B cell (primary cell): Measurements from ENCODE around the gene TKT. TPM values are rescaled to one million over a fixed set of nuclear protein-coding genes. Genes with fewer than 3 reads are reported as not detected.
"Not testable (repeated sequence)": the region's sequence is repeated elsewhere in the genome, so short reads cannot be mapped to it uniquely, and the experiment has no call there.

Experiments
- ATAC-seq: fragments of 200-7000 bp; cut with Tn5 transposase; one replicate; pipeline ENCODE4 v1.10.0; 2021; ENCODE audit warnings: low read depth, mild to moderate bottlenecking, moderate number of reproducible peaks, moderate library complexity
- CTCF ChIA-PET: fragments of 350-600 bp; sonication (Branson Sonifier 250); formaldehyde crosslinking; loops from one replicate; lab custom pipeline; 2021; ENCODE audit warnings: antibody characterized with exemption, inconsistent platforms; lab: Charles Lee
- POLR2A ChIA-PET: fragments of 350-600 bp; sonication (Branson Sonifier 250); formaldehyde crosslinking; loops from one replicate; lab custom pipeline; 2021; ENCODE audit warnings: antibody characterized with exemption; lab: Charles Lee
- DNase-seq: peaks from one replicate; pipeline ENCODE4 v3.0.0; 2013
- H2AFZ ChIP-seq: 2 replicates; pipeline ENCODE4 v1.6.1; 2012; ENCODE audit warnings: mild to moderate bottlenecking, low read depth, low read length; ENCODE audit not compliant: insufficient read depth, poor library complexity, severe bottlenecking
- H3K27ac ChIP-seq, 2 donors: 1 replicate in 1 of 2; 2 replicates in 1 of 2; pipeline ENCODE4 v1.5.1; 2012 to 2013; ENCODE audit warnings: low read length in 2 of 2, mild to moderate bottlenecking in 2 of 2, moderate library complexity in 1 of 2
- H3K27me3 ChIP-seq, 4 experiments: fragments of 200-600 bp in 1 of 4; sonication (generic) in 1 of 4; replicated peaks in 1 of 4; 1 replicate in 2 of 4; 2 replicates in 2 of 4; pipeline versions ENCODE4 v1.6.1 to v1.7.0; 2013 to 2016; ENCODE audit warnings: low read length in 3 of 4, mild to moderate bottlenecking in 2 of 4, mixed read lengths in 1 of 4, moderate library complexity in 1 of 4; ENCODE audit not compliant: insufficient read depth in 4 of 4, control insufficient read depth in 3 of 4; ENCODE audit errors: control extremely low read depth in 1 of 4
- H3K36me3 ChIP-seq, 2 experiments: replicated peaks in 1 of 2; 1 replicate in 1 of 2; 2 replicates in 1 of 2; pipeline versions ENCODE4 v1.6.1 to v1.7.1; 2013; ENCODE audit warnings: low read length in 1 of 2; ENCODE audit not compliant: insufficient read depth in 2 of 2, control insufficient read depth in 1 of 2; ENCODE audit errors: control extremely low read depth in 1 of 2, extremely low read depth in 1 of 2
- H3K4me1 ChIP-seq, 2 donors: fragments of 200-600 bp in 1 of 2; sonication (generic) in 1 of 2; 1 replicate in 1 of 2; 2 replicates in 1 of 2; pipeline versions ENCODE4 v1.5.1 to v1.6.1; 2013 to 2017; ENCODE audit warnings: low read length in 2 of 2; ENCODE audit not compliant: control insufficient read depth in 2 of 2, insufficient read depth in 2 of 2
- H3K4me2 ChIP-seq: replicated peaks from 2 replicates; pipeline ENCODE3; 2012; ENCODE audit warnings: mild to moderate bottlenecking, low read depth, low read length; ENCODE audit not compliant: poor library complexity, severe bottlenecking
- H3K4me3 ChIP-seq, 5 experiments: fragments of 200-600 bp in 1 of 5; sonication (generic) in 1 of 5; 1 replicate in 3 of 5; 2 replicates in 2 of 5; pipeline versions ENCODE4 v1.5.1 to v1.7.0; 2011 to 2016; ENCODE audit warnings: low read length in 4 of 5, mild to moderate bottlenecking in 4 of 5, low read depth in 2 of 5, control low read depth in 1 of 5, moderate library complexity in 1 of 5; ENCODE audit not compliant: insufficient read depth in 1 of 5; ENCODE audit errors: control extremely low read depth in 1 of 5, extremely low read depth in 1 of 5
- H3K79me2 ChIP-seq: fragments of 200-600 bp; sonication (generic); one replicate; pipeline ENCODE4 v1.6.0; 2016; ENCODE audit warnings: low read length; ENCODE audit not compliant: control insufficient read depth, insufficient read depth
- H3K9ac ChIP-seq: fragments of 200-600 bp; sonication (generic); 2 replicates; pipeline ENCODE4 v1.6.1; 2017; ENCODE audit warnings: mild to moderate bottlenecking, low read length, moderate library complexity
- H3K9me3 ChIP-seq, 3 donors: one replicate each; pipeline versions ENCODE4 v1.6.1 to v1.7.1; 2013; ENCODE audit warnings: low read length in 2 of 3; ENCODE audit not compliant: control insufficient read depth in 2 of 3, insufficient read depth in 1 of 3; ENCODE audit errors: control extremely low read depth in 1 of 3
- H4K20me1 ChIP-seq: 2 replicates; pipeline ENCODE4 v1.6.0; 2012; ENCODE audit warnings: mild to moderate bottlenecking, low read length; ENCODE audit not compliant: insufficient read depth, control insufficient read depth, poor library complexity, severe bottlenecking
- H3K27ac Mint-ChIP-seq: one replicate; pipeline ENCODE4 v1.8.0; 2021; ENCODE audit warnings: mixed read lengths
- H3K27me3 Mint-ChIP-seq: one replicate; pipeline ENCODE4 v1.8.0; 2021; ENCODE audit warnings: mixed read lengths
- H3K4me1 Mint-ChIP-seq: one replicate; pipeline ENCODE4 v1.8.0; 2021; ENCODE audit warnings: mixed read lengths
- H3K4me3 Mint-ChIP-seq: one replicate; pipeline ENCODE4 v1.8.0; 2021; ENCODE audit warnings: mixed read lengths
- H3K9me3 Mint-ChIP-seq: one replicate; pipeline ENCODE4 v1.8.0; 2022; ENCODE audit warnings: mixed read lengths; ENCODE audit not compliant: insufficient read depth
- EZH2 ChIP-seq: IDR thresholded peaks from 2 replicates; pipeline ENCODE4 v1.6.1; 2012; ENCODE audit warnings: borderline replicate concordance, low read depth, mild to moderate bottlenecking, moderate library complexity, low read length; ENCODE audit not compliant: insufficient read depth, poor library complexity, severe bottlenecking
- WGBS: methylation state at CpG from one replicate; pipeline ENCODE4 v1.1.5; 2013; ENCODE audit warnings: missing lambda C conversion rate; ENCODE audit not compliant: insufficient coverage; 5-methylcytosine and 5-hydroxymethylcytosine counted together
- intact Hi-C: fragments of 100-400 bp; cut with micrococcal nuclease; formaldehyde crosslinking; loops from one replicate; pipeline ENCODE4 v1.10.0; 2022
- polyA plus RNA-seq: library from polyadenylated mRNA; depleted of rRNA; stranded (reverse); fragments of >200 nt; gene quantifications from 2 replicates; pipeline ENCODE4 v1.2.3, GENCODE V29; 2012
- total RNA-seq, 2 donors: library from RNA; stranded (reverse); fragments of 120-200 nt in 1 of 2; gene quantifications; 1 replicate in 1 of 2; 2 replicates in 1 of 2; pipeline versions ENCODE4 v1.2.3 to v1.2.4, GENCODE V29; 2013 to 2022

The TKT gene
- total and polyA plus RNA-seq, 2 donors (not counting 1 experiment from before 2014, with no cell fraction given) = 69.5 to 81.0 TPM

DNA sequence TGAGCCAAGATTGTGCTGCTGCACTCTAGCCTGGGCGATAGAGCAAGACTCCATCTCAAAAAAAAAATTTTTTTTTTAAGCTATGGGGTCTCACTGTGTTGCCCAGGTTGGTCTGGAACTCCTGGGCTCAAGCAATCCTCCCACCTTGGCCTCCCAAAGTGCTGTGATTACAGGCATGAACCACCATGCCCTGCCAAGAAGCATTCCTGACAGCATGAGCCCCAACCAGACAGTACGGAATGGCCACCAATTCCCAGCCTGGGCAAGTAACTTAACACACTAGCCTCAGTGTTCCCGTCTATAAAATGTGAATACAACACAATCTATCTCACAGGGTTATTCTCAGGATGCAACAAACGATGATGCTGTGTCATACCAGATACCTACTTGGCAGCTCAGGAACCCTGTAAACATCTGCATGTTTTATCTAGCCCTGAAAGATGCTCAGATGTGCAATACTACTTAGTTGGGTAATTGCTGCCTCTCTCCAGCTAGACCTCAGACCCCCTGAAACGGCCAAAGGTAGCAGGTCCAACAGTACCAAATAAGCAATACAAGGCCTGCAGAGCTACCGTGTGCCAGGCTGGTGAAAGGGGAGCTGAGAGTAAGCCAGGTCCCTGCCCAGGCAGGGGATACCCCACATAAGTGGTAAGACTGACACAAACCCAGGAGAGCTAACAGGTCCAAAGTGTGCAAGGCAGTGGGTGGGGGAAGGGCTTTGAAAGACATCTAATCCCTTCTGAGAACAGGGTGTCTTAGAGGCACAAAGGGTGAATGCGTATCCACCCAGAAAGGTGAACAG is 1.9 kb downstream of the TKT start:
- TF ChIP-seq EZH2 = no peak
- no peaks in the 10 kb centered on the region for H3K9me3 Mint-ChIP-seq
- peak overlapping the region; percentile 72 to 83 (median 75) for H3K4me3 ChIP-seq
- peak overlapping the region; percentile 81 for H3K27ac Mint-ChIP-seq
- H3K9me3 ChIP-seq = no peaks in the 10 kb centered on the region
- no peaks in the 10 kb centered on the region for H3K27me3 ChIP-seq
- H4K20me1 ChIP-seq = peaks cover 53% of the 10 kb centered on the region
- peaks cover 63% of the 10 kb centered on the region for H3K79me2 ChIP-seq
- POLR2A ChIA-PET = no interaction called here
- peak overlapping the region; percentile 91 for H3K4me3 Mint-ChIP-seq
- CTCF ChIA-PET = interaction anchor here (1.2 to 2.0 kb wide), 4 partner anchors 34 to 140 kb away, joined by 4 to 6 read pairs (median 4); no protein-coding TSS in a partner anchor
- WGBS = 83% methylated on average over 3 of the region's 7 CpGs
- H3K4me2 ChIP-seq = peak overlapping the region; percentile 86
- no peak for DNase-seq
- peaks cover 53% of the 10 kb centered on the region for H3K4me1 Mint-ChIP-seq
- H2AFZ ChIP-seq = no peak overlapping the region
- H3K4me1 ChIP-seq = peaks cover 45 to 63% of the 10 kb centered on the region in 2 donors
- H3K27me3 Mint-ChIP-seq = no peaks in the 10 kb centered on the region
- H3K36me3 ChIP-seq = no peaks in the 10 kb centered on the region
- intact Hi-C loops = loop anchor here (2.0 to 10.0 kb wide), 3 partner anchors 93 to 359 kb away; partner anchors contain the start of genes PRKCD and STIMATE
- ATAC-seq = no peak
- peak overlapping the region in 1 of 2 donors; percentile 30 for H3K27ac ChIP-seq
- peak overlapping the region; percentile 71 for H3K9ac ChIP-seq

DNA sequence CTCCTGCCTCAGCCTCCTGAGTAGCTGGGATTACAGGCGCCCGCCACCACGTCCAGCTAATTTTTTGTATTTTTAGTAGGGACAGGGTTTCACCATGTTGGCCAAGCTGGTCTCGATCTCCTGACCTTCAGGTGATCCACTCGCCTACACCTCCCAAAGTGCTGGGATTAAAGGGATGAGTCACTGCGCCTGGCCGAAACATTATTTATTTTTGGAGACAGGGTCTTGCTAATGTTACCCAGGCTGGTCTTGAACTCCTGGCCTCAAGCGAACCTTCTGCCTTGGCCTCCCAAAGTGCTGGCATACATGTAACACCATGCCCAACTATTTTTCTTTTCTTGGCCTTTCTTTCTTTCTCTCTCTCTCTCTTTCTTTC is 2.9 kb downstream of the TKT start:
- peaks cover 60% of the 10 kb centered on the region for H4K20me1 ChIP-seq
- POLR2A ChIA-PET, H3K9ac ChIP-seq, DNase-seq, H3K9me3 ChIP-seq, H3K27me3 ChIP-seq, H2AFZ ChIP-seq, H3K27me3 Mint-ChIP-seq, H3K36me3 ChIP-seq, H3K9me3 Mint-ChIP-seq, H3K4me3 ChIP-seq, H3K27ac Mint-ChIP-seq, ATAC-seq: not testable (repeated sequence)
- intact Hi-C loops = loop anchor here (5.0 to 10.0 kb wide), 2 partner anchors 141 to 358 kb away; partner anchors contain the start of gene STIMATE
- peak overlapping the region; percentile 37 to 78 for H3K27ac ChIP-seq
- H3K79me2 ChIP-seq = peaks cover 72% of the 10 kb centered on the region
- 89% methylated on average over 5 of the region's 8 CpGs for WGBS
- CTCF ChIA-PET = interaction anchor here (0.6 to 2.0 kb wide), 5 partner anchors 33 to 1752 kb away, joined by 3 to 11 read pairs (median 4); no protein-coding TSS in a partner anchor
- peak overlapping the region; percentile 42 for H3K4me2 ChIP-seq
- H3K4me3 Mint-ChIP-seq = peak overlapping the region; percentile 24
- peaks cover 46 to 73% of the 10 kb centered on the region in 2 donors for H3K4me1 ChIP-seq
- H3K4me1 Mint-ChIP-seq = peaks cover 61% of the 10 kb centered on the region
